Measurements from ENCODE around the gene MEDAG.

DNA sequence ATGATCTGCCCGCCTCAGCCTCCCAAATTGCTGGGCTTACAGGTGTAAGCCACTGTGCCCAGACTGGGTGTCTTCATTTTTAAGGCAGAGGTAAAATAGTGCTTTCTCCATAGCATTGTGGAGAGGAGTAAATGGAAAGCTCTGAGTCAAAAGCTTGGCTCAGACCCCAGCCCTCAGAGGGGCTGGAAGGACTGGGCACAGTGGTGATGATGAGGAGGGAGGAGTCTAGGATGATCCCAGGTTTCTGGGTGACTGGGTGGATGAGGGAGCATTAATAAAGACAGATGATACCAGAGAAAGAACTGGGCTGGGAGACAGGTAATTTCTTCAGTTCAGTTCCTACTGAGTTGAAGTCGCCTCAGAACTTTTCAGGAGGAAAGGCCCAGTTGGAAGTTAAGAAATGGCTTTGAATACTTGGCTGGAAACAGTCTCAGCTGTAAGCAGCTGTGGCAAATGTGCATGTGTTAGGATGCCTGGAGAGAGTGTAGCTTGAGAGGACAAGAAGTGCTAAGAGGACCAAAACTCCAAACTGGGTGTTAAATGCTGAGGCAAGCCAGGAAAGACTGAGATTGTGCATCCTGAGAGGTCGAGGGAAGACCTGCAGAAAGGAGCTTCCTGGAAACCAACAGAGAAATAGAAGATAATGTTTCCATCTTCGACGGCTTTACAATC is 37.1 kb upstream of the MEDAG start:
- TF ChIP-seq, protein P1, sequence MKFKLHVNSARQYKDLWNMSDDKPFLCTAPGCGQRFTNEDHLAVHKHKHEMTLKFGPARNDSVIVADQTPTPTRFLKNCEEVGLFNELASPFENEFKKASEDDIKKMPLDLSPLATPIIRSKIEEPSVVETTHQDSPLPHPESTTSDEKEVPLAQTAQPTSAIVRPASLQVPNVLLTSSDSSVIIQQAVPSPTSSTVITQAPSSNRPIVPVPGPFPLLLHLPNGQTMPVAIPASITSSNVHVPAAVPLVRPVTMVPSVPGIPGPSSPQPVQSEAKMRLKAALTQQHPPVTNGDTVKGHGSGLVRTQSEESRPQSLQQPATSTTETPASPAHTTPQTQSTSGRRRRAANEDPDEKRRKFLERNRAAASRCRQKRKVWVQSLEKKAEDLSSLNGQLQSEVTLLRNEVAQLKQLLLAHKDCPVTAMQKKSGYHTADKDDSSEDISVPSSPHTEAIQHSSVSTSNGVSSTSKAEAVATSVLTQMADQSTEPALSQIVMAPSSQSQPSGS (tag by site-specific recombination; IDR thresholded peaks at IDR 0.05; ENCODE audit: low read depth), result no peak
- TF ChIP-seq, protein P2, sequence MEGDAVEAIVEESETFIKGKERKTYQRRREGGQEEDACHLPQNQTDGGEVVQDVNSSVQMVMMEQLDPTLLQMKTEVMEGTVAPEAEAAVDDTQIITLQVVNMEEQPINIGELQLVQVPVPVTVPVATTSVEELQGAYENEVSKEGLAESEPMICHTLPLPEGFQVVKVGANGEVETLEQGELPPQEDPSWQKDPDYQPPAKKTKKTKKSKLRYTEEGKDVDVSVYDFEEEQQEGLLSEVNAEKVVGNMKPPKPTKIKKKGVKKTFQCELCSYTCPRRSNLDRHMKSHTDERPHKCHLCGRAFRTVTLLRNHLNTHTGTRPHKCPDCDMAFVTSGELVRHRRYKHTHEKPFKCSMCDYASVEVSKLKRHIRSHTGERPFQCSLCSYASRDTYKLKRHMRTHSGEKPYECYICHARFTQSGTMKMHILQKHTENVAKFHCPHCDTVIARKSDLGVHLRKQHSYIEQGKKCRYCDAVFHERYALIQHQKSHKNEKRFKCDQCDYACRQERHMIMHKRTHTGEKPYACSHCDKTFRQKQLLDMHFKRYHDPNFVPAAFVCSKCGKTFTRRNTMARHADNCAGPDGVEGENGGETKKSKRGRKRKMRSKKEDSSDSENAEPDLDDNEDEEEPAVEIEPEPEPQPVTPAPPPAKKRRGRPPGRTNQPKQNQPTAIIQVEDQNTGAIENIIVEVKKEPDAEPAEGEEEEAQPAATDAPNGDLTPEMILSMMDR (tag by site-specific recombination; IDR thresholded peaks at IDR 0.05), result no peak
- TF ChIP-seq MEIS1 (CRISPR knock-in tag; IDR thresholded peaks at IDR 0.05; ENCODE audit: borderline replicate concordance) (no peak), BCL11A (tag by site-specific recombination; IDR thresholded peaks at IDR 0.05; ENCODE audit: low read depth) (no peak), ZNF785 (tag by site-specific recombination; IDR thresholded peaks at IDR 0.05) (no peak)
- TF ChIP-seq, protein P3, sequence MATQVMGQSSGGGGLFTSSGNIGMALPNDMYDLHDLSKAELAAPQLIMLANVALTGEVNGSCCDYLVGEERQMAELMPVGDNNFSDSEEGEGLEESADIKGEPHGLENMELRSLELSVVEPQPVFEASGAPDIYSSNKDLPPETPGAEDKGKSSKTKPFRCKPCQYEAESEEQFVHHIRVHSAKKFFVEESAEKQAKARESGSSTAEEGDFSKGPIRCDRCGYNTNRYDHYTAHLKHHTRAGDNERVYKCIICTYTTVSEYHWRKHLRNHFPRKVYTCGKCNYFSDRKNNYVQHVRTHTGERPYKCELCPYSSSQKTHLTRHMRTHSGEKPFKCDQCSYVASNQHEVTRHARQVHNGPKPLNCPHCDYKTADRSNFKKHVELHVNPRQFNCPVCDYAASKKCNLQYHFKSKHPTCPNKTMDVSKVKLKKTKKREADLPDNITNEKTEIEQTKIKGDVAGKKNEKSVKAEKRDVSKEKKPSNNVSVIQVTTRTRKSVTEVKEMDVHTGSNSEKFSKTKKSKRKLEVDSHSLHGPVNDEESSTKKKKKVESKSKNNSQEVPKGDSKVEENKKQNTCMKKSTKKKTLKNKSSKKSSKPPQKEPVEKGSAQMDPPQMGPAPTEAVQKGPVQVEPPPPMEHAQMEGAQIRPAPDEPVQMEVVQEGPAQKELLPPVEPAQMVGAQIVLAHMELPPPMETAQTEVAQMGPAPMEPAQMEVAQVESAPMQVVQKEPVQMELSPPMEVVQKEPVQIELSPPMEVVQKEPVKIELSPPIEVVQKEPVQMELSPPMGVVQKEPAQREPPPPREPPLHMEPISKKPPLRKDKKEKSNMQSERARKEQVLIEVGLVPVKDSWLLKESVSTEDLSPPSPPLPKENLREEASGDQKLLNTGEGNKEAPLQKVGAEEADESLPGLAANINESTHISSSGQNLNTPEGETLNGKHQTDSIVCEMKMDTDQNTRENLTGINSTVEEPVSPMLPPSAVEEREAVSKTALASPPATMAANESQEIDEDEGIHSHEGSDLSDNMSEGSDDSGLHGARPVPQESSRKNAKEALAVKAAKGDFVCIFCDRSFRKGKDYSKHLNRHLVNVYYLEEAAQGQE (tag by site-specific recombination; IDR thresholded peaks at IDR 0.05), result no peak
